Sigmoid colon (tissue), 4 donors: ENCODE data around the gene ATP10A.

Experiments used
- CTCF ChIP-seq, 4 experiments: fragments of 450-650 bp in 3 of 4; fragments of 200-600 bp in 1 of 4; IDR thresholded peaks; one replicate each; pipeline ENCODE4 v1.5.1; 2016 to 2019; ENCODE audit warnings: antibody characterized with exemption in 4 of 4, mild to moderate bottlenecking in 3 of 4, moderate library complexity in 2 of 4
- EP300 ChIP-seq, 4 donors: sonication (generic); formaldehyde crosslinking; IDR thresholded peaks; one replicate each; pipeline ENCODE4 v1.6.1; 2017; ENCODE audit warnings: antibody characterized with exemption in 4 of 4
- POLR2A ChIP-seq, 2 donors: fragments of 450-650 bp; IDR thresholded peaks; one replicate each; pipeline ENCODE4 v1.6.1; 2016; ENCODE audit warnings: antibody characterized with exemption in 2 of 2, mild to moderate bottlenecking in 2 of 2, moderate library complexity in 2 of 2
- POLR2AphosphoS5 ChIP-seq, 4 donors: sonication (generic); formaldehyde crosslinking; IDR thresholded peaks; one replicate each; pipeline ENCODE4 v1.6.1; 2017; ENCODE audit warnings: antibody characterized with exemption in 4 of 4

DNA sequence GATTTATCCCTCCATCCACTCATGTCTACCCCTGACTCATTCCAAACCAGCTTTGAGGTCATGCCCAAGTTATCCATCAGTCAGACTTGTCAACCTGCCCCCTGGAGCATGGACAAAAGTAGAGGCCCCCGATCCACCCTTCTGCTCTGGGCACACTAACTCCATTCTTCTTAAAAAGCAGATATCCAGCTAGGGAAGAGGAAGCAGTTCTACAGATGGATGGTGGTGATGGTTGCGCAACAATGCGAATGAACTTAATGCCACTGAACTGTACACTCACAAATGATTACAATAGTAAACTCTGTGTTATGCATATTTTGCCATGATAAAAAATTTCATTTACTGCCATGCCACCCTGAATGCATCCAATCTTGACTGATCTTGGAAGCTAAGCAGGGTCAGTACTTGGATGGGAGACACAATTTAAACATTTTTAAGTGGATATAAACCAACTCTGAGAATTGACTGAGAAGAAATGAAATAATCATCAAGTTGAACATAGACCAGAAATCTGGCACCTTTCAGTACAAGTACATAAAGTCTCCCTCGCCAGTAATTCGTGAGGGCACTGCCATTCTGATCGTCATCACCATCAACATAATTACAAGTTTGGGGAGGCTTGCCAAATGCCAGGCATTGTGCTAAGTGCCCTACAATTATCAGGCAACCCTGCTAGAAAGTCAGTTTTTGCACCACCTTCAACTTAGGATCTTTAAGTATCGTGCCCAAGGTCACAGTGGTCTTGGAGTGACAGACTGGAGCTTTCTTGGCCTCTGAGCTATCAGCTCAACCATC, 124.8 kb downstream of the ATP10A start:
- TF ChIP-seq CTCF (IDR thresholded peaks at IDR 0.05) = no peak
- TF ChIP-seq POLR2AphosphoS5 (IDR thresholded peaks at IDR 0.05) = no peak
- no peak for TF ChIP-seq EP300 (IDR thresholded peaks at IDR 0.05)
- TF ChIP-seq POLR2A (IDR thresholded peaks at IDR 0.05) = no peak
